Dermis blood vessel endothelial cell (primary cell): ENCODE measurements around the gene JARID2. TPM values are rescaled to one million over a fixed set of nuclear protein-coding genes. Genes with fewer than 3 reads are reported as not detected.
A peak's percentile ranks its signal among the peaks of the same experiment; 100 is the strongest.

Experiments used
- DNase-seq: peaks from one replicate; pipeline ENCODE4 v3.0.0; 2010
- total RNA-seq: library from RNA; depleted of rRNA; stranded (reverse); fragments of >200 nt; gene quantifications from 2 replicates; pipeline ENCODE4 v1.2.3, GENCODE V29; 2014

Gene JARID2
- total RNA-seq, 1 donor from 2014 or later = 15.3 TPM

DNA sequence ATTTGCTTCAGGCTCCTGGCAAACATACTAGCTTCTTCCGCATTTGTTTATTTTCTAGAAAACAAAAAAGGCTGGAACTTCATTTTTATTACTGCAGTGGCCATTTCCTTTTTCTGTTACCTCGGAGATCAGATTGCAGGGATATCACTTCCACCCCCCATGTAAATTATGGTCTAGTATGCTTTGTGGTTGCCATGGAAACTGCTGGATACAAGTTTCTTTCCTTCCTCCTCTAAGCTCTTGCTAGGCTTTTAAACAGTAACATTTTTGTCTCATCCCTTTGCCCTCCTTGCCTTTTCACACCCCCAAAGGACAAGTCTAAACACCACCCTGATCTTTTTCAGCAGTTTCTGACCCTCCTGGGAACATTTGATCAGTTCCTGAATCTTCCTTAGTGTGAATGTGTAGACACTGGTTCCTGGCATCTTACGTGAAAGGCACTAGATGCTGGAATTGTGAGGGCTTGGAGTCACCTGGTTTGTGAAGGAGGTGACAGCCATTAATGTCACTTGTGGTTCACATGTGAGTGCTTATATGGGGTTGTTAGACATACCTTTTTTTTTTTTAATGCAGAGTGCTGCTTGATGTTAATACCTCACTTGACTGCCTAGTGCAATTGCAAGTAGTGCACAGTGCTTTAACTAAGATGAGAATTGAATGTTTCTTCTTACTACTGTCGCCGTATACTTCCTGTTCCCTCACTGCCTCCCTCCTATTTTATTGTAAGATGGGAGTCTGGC is 181.6 kb downstream of the JARID2 start:
- peak; percentile 59 for DNase-seq

DNA sequence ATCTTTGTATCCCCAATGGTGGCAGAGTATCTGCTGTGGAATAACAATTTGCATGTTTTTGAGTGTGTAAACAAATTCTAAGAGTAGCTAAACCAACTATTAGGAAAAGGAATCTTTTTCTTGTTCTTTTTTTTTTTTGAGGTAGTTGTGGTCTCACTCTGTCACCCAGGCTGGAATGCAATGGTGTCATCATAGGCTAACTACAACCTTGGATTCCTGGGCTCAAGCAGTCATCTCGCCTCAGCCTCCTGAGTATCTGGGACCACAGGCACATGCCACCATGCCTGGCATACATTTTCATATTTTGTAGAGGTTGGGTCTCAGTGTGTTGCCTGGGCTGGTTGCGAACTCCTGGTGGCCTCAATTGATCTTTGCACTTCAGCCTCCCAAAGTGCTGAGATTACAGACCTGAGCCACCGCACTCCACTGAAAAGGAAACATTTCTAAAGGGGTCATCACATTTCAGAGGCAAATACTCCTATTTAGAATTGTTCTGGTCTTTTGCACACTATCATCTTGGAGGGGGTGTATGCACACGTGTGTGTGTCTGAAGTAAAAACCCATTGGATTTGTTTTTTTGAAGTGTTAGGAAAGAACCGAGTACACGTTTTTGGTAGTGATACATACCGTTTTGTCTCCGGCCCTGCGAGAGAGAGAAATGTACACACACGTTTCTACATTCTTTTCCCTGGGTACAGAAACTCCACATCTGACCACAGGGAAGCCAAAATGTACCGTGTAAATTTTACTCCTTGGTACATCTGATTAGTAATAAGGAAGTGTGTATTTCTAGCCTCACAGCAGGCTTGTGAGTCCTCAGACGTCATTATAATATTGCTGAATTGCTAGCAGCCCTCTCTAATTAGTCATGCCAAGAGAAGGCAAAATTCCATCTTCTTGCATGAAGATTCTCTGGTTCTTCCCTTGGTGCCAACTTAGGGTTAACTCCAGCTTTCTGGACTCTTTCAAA is 183.6 kb downstream of the JARID2 start:
- no peak for DNase-seq

DNA sequence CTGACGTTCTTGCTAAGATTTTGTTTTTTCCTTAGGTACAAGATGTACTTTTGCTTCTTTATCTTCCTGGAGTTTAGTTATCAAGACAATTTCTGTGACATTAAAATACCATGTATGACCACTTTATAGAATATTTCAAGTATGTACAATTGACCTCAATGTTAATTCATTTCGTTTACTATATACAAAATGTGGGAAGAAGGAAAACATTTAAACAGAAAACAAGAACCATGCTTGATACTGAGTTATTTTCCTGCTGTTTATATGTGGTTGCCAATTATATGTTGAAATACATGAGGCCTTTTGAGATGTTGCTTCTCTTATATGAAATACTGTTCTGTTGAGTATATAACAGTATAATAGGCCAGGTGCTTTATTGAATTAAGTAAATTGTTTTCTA is 184.3 kb downstream of the JARID2 start:
- no peak for DNase-seq

DNA sequence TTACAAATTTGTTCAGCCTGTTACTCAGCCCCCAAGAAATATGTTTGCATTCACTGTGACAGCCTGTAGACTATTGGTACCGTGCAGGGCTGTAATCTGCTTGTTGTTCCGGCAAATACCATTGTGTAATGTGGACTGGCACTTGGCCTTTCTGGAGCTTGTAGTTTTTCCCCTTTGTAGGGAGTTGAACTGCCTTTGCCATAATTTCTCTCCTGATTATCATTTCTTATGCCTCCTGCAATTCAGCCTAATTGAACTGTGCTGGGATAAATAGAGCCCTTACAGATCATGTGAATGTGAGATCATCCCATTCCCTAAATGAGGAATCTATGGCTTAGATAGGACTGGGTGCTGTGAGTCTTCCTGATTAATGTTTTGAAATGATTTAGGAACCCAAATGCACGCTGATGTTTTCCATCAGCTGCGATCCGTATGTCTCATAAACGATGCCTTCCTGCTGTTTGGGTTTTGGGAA is 185.1 kb downstream of the JARID2 start:
- no peak for DNase-seq

DNA sequence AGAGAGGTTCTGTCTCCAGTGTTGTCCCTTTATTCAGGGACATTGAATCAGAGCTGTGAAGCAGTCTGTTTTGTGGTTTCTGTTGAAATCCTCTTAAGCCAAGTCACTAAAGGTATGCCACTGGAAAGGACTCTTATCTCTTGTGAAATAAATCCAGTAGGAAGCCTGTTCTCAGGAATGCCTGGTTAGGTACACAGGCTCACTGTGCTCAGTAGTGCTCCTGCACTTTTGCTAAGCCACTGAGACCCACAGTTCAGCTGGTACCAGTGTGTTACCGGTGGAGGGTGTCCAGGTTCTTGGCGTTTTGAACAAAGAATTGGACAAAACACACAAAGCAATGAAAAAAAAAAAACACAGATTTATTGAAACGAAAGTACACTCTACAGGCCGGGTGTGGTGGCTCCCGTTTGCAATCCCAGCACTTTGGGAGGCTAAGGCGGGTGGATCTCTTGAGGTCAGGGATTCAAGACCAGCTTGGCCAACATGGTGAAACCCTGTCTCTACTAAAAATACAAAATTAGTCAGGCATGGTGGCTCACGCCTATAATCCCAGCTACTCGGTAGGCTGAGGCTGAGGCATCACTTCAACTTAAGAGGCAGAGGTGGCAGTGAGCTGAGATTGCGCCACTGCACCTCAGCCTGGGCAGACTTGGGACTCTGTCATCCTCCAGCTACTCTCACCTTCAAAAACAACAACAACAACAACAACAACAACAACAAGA is 186.1 kb downstream of the JARID2 start:
- DNase-seq = no peak

DNA sequence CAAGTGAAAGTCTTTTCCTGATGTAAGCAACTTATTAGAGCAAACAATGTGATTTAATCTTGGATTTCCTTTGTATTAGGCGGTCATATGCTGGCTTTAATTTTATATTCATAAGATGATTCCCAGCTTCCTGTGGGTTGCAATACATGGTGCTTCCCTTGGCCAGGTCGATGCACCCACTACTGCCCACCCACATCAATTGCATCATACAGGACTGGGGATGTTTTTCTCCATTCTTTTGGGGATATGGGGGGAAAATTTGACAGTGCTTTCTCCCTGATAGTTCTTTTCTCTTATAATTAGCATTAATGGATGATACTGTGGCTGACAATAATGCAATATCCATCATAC is 187.6 kb downstream of the JARID2 start:
- no peak for DNase-seq

DNA sequence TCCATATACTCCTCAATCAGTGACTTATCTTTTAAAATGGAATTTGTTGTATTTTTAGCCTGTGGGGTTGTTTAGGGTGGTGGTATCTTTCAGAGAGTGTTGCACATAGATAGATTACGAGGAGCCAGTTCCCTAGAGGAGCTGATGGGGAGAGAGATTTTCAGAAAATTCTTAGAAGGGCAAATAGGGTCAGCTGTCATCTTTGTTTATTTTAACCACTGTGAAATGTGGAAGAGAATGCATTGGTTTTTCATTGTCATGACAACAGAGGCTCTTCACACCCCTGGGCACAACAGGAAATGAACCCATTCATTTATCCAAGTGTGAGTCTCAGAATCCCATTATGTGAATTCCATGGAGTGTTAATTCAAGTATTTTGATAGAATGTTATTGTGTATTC is 188.4 kb downstream of the JARID2 start:
- DNase-seq = no peak

DNA sequence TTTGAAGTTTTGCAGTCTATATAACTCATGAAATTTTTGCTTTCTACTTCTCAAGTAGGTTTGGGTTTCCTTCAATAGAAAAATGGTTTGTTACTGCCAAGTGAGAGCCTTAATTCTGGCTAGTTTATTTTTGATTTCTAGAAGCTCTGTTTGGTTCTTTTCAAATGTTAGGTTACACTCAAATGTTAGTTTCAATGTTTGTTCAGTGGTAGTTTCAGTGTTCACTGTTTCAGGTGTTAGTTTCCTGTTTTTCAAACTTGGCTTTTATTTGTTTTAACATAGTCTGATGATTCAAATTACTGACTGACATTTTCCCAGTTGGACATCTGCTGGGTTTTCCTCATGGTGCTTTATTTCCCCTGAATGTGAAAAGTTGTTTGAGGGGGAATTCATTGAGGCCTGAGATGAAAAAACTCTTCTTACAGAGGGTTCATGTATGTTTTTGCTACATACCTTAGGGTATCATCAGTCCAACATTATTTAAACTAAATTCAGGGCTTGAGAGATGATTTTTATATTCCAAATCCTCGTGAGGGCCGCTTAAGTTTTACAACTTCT is 189.0 kb downstream of the JARID2 start:
- DNase-seq = no peak

DNA sequence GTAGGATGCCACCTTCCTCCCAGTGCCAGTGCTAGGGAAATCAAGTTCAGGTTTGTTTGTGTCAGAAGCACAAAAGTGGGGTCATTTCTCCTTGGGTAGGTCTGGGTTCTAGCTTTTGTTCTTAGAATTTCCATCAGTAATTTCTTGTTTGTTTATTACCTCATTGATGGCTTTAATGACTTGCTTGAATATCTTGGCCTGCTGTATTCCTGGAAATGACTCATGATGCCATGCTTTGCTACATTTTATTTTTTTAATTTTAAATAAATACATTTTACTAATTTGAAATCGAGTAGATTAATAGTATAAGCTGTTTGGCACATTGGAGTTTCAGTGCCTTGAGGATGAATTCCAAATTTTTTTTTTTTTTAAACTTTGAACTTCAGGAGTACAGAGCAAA is 189.6 kb downstream of the JARID2 start:
- DNase-seq = peak; percentile 45

DNA sequence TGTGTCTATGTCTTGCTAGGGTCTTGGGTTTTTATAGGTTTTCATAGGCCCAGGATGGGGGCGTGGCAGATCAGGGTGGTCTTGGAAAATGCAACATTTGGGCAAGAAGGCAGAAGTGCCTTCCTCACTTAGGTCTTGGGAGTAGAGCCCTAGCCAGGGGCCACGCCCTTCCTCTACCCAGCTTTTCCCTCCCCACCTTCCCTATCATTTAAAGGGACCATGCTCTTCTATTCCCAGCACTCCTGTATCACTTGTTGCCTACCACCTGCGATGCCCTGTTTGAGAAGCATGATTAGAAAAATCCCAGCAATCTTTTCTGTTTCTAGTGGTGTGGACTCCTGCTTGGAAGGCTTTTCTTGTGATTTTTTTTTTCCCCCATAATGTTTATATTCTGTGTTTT is 190.6 kb downstream of the JARID2 start:
- no peak for DNase-seq

DNA sequence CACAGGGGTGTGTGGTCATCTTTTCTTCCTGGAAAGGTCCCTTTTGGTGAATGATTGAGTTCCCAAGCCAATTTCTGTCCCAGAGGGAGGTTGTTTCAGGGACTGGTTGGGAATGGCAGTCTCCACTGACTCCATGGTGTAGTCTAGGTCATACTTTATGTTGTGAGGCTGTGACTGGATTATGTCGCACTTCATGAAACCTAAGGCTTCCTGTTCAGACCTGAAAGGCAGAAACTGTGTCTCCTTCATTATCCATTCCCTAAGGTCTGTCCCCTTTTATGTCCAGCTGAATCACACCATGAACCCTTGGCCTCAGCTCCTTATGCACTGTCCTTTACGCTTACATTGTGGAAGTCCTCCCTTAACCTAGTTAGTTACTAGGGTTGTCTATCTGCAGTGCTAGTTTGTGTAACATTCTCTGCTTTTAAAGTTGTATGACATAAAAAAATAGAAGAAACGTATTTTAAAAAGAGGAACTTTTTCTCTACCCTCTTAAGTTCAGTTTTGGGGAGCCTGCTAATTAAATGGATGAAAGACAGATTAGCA is 191.3 kb downstream of the JARID2 start:
- DNase-seq = no peak

DNA sequence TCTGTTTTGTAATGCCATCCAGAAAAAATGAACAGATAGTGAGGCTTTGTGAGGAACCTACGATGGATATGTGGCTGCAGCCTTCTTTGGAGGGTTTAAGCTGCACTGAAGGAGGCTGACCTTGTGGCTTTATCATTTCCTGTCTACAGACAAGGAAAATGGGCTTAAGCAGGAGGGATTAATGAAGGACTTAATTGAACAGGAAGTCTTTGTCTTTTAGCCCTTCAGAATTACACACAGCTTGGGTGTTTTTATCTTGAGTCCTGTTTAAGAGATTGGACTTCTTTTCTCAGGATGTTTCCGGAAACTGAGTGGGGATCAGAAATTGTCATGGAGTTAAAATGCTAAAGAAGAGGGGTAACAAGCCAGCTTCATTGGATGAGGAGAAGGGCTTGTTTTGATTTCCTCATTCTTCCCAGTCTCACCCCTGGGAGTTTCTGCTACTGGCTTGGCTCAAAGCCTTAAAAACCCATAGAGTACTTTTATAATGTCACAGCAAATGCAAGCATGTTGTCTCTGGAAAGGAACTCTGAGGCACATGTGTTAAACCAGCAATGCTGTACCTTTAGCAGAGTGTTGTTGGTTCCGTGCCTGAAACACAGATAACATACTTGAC is 193.6 kb downstream of the JARID2 start:
- DNase-seq = no peak

DNA sequence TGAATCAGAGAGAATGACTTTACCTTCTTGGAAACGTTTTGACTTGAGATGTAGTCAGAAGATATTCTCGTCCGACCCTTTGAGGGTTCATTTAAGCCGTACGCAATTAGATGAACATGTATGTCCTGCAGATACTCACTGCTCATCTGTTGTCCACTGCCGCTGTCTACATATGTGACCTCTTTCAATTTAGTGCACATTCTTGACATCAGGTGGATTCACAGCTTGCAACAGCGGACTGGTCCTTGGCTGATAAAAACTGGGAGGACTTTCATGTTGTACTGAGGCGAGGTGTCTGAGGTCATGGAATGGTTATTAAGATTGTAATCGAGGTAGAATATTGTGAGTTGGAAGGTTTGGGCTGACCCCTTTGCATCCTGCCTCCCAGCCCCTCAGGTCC is 194.2 kb downstream of the JARID2 start:
- no peak for DNase-seq

DNA sequence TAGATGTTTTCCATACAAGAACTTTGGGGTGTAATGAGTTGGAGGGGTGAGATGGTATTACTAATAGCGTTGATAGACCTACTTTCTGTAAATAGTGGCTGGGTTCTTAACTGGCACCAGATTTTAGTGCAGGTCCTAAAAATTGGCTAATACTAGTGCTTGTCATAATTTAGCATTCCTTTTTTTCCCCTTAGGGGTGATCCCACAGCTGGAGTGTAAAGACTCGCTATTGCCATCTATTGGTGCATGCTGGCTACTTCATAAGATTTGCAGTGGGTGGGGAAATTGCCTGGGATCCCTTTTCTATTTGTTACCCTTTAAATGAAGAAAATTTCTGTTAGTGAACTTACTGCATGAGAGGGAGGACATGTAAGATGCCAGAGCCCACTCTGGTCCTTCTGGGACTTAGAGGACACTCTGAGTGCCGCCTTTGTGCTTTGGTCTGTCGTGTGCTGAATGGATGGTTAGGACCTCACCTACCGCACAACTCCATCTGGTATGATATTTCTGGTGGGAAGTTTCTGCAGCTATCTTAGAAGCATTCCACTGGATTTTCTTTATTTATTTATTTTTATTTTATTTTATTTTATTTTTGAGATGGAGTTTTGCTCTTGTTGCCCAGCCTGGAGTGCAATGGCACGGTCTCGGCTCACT is 195.5 kb downstream of the JARID2 start:
- DNase-seq = peak; percentile 75

DNA sequence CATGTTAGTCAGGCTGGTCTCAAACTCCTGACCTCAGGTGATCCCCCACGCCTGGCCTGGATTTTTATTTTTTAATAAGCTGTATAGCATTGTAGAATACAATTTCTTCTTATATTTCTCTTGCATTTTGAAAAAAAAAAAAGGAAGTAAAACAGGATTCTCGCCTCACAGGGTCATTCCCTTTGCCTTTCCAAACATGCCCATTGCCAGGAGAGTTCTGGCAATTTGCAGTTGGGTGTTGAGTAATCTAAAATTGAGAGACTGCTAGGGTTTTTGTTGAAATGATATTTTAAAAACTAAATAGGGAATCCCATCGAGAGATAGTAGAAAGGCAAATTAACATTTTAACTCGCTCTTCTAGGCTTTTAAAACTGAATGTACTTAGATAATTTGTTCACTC is 196.1 kb downstream of the JARID2 start:
- no peak for DNase-seq

DNA sequence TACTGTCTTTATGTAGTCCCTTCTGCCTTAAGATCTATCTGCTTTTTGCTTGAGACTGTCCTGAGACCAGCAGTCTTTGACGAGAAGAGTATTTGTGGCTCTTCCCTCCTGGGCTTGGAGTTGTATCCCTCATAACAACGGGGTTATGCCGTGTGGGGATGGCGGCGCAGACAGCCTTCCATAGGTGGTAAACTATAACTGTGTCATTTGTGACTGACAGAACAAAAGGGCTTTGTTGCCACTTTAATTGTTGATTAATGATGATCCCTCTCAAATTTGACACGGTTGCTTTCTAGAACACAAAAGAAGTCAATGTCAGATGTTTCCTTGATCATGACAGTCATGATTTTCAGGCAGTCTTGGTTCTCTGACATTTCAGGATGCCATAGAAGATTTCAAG is 196.6 kb downstream of the JARID2 start:
- no peak for DNase-seq

DNA sequence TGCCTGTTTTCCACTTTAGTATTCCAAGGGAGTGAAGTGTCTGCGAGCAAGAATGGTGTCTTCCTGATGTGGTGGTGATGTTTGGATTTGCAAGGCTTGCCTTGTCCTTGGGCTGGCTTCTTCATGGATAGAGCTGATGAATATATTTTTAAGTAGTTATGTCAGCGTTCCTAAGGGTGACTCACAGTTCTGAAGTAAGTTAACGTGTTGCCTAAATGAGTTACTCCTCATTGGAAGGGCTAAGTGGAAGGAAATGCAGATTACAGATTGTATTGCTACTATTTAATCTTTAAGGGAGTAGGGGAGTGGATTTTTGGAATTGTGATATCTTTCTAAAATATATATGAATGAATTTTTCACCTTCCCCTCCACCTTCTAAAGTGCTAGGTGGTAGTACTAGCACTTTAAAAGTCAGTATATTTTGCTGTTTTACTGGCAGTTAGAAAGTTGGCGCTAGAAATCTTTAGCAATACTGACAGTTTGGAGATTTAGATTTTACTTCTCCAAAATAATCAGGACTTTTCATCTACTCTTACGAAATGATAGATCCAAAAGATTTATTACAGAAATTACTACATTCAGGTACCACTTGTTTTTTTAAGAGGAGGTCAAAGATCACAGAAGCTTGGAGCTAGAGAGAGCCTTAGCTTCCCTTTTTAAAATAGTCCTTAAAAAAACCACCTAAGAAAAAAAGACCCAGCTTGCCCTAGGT is 197.4 kb downstream of the JARID2 start:
- DNase-seq = peak; percentile 74

DNA sequence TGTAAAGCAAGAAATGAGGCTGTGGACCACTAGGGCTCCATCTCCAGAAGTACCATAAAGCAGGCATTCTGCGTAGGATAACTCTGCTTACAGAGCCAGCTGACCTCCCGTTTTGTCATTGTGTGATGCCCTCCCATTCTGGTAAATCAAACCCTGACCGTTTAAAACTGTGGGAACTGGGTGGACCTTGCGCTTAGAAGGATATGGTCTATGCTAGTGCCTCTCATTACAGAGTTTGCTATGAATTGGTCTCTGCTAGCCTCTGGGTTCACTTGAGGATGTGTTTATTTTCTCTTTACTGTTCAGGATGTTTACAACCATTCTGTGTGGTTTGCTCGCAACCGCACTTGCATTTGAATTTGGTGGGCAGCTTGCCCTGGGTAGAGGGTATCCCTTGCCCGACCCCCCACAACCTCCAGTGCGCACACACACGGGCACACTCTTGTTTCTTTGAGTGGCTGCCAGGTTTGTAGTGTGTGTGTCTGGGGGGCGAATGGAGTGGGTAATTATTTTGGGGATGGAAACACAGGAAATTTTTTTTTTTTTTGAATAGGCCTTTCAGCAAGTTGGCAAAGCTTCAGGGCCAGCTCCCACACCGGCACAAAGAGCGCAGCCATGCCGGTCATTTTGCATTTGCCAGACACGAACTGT is 198.3 kb downstream of the JARID2 start:
- DNase-seq = no peak

DNA sequence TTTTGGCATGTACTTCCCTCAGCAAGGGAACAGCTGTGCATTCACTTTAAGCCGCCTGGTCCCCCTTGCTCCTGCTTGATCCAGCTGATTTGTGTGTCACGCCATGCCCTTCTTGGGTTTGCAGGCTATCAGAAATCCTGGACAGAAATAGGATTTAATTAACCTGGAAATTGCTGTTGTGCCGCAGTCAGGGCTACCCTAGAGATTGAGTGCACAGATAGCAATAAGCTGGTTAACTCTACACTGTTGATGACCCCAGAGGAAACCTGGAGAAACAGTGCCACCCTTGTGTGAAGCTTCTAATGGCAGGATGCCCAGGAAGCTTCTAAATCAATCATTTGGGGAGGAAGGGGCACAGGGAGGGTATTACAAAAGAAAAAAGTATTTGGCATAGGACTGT is 199.0 kb downstream of the JARID2 start:
- DNase-seq = no peak

DNA sequence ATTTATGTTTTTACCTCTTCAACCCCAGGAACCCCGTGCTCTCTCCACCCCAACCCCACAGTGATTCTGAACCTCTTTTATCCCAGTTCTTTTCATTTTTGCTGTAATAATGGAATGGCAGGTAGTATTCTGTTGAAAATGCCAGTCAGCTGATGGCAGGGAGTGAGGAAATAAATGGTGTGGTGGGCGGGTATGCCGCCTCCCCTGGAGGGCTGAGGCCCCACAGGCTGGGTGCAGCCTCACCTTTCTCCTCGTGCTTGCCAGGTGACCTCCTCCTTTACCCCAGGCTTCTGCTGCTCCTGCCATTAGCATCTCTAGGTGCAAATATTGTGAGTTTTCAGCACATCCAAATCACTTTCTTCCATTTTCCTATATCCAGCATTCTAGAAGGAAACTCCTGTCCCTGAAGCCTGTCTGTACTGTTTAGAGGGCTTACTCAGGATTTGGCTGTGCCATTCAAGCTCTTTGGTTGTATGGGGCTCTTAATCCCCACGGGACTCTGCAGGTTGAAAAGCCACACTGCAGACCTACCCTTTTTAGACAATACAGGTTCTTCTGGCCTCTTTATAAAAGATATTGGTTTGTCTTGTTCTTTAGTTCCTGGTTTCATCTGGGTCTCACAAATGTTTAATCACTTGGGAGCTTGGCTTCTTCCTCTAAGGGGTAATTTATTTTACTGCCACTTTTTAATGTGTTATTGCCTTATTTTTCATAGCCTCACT is 201.8 kb downstream of the JARID2 start:
- no peak for DNase-seq
